Activated naive CD4-positive, alpha-beta T cell (primary cell): ENCODE measurements around the gene WDR19.

Experiments used
- DNase-seq, 4 experiments: peaks; one replicate each; lab custom pipeline; 2025; lab: John Stamatoyannopoulos, UW

Gene WDR19

DNA sequence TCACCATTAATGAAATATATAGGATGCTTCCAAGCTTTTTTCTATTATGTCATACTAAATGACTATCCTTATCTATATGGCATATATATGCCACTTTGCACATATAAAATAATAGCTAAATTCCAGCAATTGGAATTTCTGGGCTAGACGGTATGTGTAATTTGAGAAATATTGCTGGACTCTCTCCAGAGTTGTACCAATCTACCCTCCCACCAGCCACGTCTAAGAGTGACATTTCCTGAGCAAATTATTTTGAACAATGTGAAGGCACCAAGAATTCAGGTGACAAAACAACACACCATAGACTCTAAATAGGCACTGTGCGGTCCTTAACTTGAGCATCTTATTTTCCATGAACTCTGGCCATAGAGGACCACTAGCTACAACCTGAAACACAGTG lies 121.5 kb downstream of the WDR19 start:
- DNase-seq, result no peak

DNA sequence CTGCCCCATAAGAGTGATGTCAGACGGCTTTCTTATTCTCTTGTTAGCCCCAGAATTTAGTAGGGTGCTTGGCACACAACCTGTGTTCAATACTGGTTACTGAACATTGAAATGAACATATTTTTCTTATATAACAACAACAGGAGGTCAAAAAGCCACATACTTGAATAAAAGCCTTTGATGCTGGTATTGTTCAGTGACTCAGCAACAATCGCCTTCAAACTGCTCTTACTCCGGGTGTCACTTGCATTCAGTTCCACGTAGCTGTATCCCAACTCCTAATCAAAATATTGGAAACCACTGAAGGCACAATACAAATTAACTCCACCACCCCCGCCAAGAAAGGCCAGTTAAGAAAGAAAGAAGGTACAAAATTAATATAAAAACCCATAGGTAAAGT lies 122.3 kb downstream of the WDR19 start:
- no peak for DNase-seq

DNA sequence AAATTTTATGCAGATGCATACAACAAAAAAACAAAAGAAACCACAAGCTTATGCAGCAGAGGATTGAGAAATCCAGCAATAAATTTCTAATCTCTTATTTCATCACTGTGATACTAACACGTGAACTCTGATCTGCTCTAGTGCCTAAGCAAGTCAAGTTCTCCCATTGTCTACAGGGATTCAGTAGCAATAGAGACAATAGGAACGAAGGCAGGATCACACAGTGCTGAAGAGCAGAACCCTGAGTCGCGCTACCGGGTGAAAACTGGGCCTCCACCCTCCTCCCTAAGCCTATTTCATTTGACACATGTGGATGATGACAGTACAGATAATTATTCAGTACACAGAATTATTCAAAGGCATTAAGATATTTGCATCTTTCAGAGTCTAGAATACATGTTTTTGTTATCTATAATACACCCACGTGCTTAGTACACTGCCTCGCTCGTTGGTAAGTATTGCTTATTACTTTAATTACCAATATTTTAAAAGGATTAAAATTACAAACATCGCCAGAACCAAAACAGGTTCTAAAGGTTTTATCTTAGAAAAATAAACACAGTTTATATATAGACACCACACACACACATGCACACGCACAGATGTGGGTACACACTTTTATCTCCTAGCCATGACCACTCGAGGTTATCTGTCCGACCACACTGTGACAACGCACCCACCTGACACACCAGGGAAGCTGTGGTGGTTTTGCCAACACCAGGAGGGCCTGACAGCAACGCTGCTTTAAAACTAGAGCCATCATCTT lies 123.8 kb downstream of the WDR19 start:
- DNase-seq, result no peak

DNA sequence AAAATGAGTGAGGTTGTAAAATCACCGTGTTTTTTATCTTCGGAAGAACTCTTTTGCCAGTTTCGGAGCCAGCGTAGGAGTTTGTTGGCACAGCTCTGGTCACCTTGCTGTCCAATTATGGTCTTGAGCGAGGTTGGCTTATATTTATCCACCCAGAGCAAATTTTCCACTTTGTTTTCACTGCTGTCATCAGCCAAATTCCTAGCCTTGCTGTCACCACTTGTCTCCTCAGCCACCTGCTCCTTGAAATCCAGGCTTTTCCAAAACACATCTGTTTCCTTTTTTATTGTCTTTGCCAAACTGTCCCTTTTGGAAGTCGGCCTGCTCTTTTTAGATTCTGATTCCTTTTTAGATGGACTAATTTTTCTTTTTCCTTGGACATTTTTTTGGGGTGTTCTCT lies 126.3 kb downstream of the WDR19 start:
- DNase-seq, result no peak

DNA sequence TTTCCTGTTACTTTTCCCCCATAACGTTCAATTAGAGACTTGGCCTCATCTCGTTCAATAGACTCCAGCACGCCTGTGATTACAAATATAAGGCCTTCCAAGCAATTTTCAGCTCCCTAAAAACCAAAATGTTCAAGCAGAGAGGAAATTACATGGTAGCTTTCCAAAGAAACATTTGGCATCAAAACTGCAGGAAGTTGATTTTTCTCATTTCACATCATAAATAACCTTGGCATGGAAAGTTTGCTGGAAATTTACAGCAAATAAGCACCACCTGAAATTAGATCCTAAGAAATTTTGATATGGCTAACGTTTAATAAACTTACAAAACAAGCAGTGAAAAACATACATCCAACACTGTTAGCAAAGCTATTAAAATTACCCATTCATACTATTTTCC lies 130.5 kb downstream of the WDR19 start:
- no peak for DNase-seq

DNA sequence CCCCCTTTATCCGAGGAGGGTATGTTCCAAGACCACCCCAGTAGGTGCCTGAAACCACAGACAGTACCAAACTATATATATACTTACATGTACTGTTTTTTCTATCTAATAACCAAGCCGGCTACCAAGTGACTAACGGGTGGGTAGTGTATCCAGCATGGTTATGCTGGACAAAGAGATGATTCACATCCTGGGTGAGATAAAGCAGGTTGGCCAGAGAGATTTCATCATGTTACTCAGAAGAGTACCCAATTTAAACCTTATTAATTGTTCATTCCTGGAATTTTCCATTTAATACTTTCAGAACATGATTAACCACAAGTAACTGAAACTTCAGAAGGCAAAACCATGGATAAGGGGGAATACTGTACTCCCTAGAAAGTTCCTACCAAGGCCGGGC lies 137.3 kb downstream of the WDR19 start:
- no peak for DNase-seq

DNA sequence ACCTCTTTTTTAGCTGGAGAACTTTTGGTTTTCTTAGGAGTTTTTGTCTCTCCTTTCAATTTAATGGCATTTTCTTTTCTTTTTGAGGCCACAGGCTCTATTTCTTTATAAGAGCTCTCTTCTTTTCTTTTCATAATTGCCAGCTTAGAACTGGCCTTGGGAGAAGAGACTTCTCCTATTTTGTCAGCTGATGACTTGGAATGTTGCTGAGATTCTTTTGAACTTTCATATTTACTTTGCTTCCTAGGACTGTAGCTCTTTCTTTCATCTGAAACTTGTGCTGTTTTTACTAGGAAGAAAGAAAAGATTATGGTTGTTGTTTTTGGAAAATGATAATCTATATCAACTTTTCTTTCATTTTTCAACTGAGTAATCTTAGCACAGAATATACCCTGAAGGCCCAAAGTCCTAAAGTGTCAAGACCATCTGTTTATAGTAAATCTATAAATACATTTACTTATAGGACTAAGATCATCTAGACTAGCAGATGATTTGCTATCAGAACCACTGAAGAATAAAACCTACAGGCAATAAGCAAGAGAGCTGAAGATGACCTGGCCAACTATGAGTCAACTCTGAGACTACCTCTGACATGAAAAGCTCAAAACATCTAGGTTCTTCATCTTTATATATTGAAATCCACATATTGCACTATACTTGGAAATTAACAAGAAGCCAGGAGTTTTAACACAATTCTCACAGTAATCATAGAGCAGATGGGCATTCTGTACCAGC lies 138.2 kb downstream of the WDR19 start:
- no peak for DNase-seq

DNA sequence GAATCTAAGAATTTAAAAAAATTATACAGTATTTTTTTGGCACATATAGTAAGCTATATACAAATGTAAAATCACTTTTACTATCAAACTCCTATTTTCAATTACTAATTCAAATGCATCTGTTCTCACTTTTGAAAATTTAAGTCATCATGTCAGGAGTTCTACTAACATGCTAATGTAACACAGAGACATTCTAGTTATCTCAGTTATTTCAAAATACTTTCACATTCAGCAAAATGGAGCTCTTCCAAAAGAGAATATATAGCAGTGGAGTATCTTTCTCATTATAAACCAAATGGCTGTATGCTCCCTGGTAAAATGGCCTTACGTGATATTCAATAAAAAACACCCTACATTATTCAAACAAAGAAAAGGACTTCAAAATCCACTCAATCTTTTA lies 141.5 kb downstream of the WDR19 start:
- DNase-seq, result no peak

DNA sequence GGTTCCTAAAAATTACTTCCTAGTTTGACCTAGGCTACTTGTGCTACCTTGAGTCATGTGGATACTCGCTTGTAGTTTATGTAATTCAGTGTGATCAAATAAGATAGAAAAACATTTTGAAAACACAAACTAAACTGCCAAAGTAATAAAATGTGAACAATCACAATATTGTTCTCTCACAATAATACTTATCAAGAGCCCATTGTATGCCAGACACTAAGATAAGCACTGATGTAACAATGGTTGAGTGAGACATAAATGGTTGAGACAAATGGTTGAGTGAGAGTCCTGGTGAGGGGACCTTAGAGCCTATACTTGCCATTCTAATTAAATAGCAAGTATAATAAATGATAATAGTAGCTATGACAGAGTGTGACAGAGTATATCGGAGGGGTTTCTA lies 142.1 kb downstream of the WDR19 start:
- no peak for DNase-seq

DNA sequence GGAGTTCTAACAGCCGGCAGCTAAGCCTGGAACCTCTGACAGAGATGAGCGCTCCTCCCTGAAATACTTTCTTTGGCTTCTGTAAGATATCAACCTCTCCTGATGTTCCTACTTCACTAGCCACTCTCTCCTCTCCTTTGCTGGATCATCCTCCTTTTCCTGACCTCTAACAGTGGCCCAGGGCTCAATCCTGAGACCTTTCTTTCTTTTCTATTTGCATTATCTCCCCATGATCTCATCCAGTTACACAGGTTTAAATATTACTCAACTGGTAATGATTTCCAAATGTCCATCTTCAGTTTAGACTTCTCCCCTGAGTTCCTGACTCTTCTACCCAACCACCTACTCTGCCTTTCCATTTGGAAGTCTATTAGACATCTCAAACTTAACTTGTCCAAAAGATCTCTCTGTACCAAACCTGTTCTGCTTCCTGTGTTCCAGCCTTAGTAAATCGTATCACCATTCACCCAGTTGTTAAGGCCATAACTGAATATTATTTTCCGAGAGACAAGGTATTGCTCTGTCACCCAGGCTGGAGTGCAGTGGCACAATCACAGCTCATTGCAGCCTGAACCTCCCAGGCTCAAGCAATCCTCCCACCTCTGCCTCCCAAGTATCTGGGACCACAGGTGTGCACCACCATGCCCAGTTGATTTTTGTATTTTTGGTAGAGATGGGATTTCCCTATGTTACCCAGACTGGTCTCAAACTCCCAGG lies 142.7 kb downstream of the WDR19 start:
- no peak for DNase-seq

DNA sequence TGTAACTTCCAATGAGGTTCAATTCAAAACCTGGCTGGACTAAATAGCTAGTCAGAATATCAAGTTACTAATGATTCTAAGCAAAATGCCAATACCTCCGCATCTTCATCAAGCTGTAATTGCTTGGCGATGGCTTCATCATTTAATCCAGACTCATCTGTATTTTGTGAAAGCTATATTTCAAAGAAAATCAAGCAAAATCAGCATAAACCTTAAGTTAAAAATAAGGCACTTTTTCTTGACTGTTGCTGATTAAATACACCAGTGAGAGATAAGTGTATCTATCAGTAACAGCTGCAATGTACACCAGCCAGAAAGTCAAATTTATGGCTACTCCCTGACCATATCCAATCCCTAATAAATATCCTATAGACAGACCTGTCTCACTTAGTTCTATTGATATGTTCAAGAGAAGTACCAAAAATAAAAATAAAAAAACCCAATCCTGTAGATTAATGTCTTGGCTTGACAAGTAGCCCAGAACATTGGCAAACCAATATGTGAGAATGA lies 144.2 kb downstream of the WDR19 start:
- no peak for DNase-seq

DNA sequence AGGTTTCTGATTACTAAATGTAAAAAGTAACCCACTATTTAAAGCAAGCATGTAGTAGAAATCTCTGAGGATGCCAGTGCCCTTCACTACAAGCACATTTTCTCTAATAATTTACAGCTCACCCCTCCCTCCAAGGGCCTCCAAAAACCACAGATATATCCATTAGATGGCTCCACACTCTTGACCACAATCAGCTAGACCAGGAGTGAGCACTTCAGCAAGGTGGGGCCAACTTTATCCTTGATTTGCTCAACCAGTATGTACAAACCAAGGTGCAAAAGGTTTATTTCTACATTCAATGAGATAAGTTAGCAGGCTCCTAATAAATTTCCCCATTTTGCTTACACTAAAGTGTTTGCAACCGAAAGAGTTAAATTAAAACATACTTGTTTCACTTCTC lies 148.0 kb downstream of the WDR19 start:
- DNase-seq, result no peak

DNA sequence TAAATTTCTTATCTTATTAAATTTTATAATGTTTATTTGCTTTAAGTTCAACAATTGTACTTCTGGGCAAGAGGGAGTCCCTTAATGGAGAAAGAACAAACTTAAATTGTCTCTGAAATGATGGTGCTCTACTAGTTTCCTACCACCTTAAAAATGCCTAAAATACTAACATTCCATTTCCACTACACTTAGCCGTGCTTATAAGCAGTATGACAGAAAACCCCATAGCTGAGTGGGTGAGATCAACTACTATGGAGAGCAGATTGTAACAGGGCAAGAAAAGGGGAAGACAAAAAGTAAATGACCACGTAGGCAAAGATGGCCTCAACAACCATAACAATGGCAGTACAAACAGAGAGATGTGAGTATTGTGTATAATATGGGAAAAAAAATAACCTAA lies 148.9 kb downstream of the WDR19 start:
- DNase-seq, result no peak
